ENCODE results near the gene DNAL1.

DNAL1 gene

GRCh38 chr14:73710737-73711136 is 66.0 kb downstream of the DNAL1 start:
- DNase-seq: no peak

- DNase-seq: peak; percentile 20
Observed at GRCh38 chr14:73712071-73712506, 67.3 kb downstream of the DNAL1 start.

GRCh38 chr14:73712540-73713180 is 67.9 kb downstream of the DNAL1 start:
- peak; percentile 78 for DNase-seq

GRCh38 chr14:73713206-73713802 is 68.5 kb downstream of the DNAL1 start:
- DNase-seq: peak; percentile 85

- peak; percentile 98 for DNase-seq
Observed at GRCh38 chr14:73713803-73714655, 69.2 kb downstream of the DNAL1 start, which contains the start of gene PNMA1. PNMA1 (minus strand) TSS chr14:73714384; CDS start chr14:73713639, 745 bp downstream.

- no peak for DNase-seq
Observed at GRCh38 chr14:73714656-73715081, 69.9 kb downstream of the DNAL1 start.

GRCh38 chr14:73715707-73716106 is 70.9 kb downstream of the DNAL1 start:
- DNase-seq: no peak

GRCh38 chr14:73717266-73717665 is 72.5 kb downstream of the DNAL1 start:
- no peak for DNase-seq

GRCh38 chr14:73717711-73718417 is 73.1 kb downstream of the DNAL1 start:
- DNase-seq: peak; percentile 81

- DNase-seq: peak; percentile 89
Observed at GRCh38 chr14:73718418-73719251, 73.8 kb downstream of the DNAL1 start.

GRCh38 chr14:73719361-73719760 is 74.6 kb downstream of the DNAL1 start:
- no peak for DNase-seq

GRCh38 chr14:73719791-73720190 is 75.0 kb downstream of the DNAL1 start:
- no peak for DNase-seq

- no peak for DNase-seq
Observed at GRCh38 chr14:73720636-73721035, 75.8 kb downstream of the DNAL1 start.

- DNase-seq: no peak
Observed at GRCh38 chr14:73721101-73721821, 76.5 kb downstream of the DNAL1 start.

GRCh38 chr14:73722581-73722980 is 77.8 kb downstream of the DNAL1 start:
- DNase-seq: no peak

- DNase-seq: no peak
Observed at GRCh38 chr14:73723406-73723796, 78.6 kb downstream of the DNAL1 start.

- DNase-seq: peak; percentile 54
Observed at GRCh38 chr14:73723797-73724661, 79.2 kb downstream of the DNAL1 start.

- DNase-seq: no peak
Observed at GRCh38 chr14:73724696-73725095, 79.9 kb downstream of the DNAL1 start.

- no peak for DNase-seq
Observed at GRCh38 chr14:73725116-73726024, 80.6 kb downstream of the DNAL1 start.
